Activated CD8-positive, alpha-beta memory T cell treated with anti-CD3 and anti-CD28 coated beads for 1 hour (primary cell): ENCODE results near the gene MBD5.

Experiments
- DNase-seq, 2 donors: peaks; one replicate each; pipeline ENCODE4 v3.0.0-alpha.2; 2020; ENCODE audit warnings: low read depth in 1 of 2; ENCODE audit errors: extremely low read depth in 1 of 2

Gene MBD5

DNA sequence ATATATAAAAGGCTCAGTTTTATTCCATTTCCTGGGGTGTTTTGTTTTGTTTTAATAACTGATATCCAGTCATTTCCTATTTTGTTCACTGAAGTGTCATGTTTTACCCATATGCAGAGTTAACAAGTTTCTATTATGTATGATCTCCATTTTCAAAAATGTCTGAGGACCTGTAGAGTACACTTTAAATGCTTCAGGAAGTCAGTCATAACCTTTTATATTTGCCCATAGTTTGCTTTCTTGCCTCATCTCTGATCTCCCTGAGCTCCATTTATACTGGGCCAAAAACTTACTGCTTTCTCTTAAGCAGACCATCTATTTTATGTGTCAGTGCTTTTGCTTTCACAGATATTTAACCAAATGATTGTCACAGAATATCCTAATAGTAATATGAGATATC, 278.7 kb downstream of the MBD5 start:
- DNase-seq, result no peak

DNA sequence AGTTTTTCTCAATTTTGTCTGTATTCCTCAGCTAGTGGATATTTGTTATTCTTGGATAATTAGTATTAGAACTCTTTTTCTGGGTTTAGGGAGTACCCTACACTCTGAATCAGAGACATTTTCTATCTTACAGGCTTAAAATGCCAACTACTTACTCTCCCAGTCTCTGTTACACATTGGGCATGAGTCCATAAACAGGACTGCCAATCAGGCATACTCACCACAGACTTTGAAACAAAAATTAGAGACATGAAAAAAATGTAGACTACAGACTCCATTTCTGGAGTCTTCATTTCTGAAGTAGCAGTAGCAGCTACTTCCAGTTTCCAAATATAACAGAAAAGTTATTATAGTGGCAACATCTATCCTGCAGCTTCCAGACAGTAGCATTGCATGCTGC, 279.7 kb downstream of the MBD5 start:
- no peak for DNase-seq

DNA sequence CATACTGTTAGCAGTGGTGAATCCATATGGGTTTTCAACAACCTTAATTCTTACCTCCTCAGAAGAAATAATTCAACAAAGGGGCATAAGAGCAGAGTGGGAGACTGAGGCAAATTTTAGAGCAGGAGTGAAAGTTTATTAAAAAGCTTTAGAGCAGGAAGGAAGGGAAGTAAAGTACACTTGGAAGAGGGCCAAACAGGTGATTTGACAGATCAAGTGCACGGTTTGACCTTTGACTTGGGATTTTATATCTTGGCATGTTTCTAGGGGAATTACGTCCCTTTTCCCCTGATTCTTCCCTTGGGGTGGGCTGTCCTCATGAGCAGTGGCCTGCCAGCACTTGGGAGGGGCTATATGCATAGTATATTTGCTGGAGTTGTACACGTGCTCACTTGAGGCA, 280.5 kb downstream of the MBD5 start:
- no peak for DNase-seq

DNA sequence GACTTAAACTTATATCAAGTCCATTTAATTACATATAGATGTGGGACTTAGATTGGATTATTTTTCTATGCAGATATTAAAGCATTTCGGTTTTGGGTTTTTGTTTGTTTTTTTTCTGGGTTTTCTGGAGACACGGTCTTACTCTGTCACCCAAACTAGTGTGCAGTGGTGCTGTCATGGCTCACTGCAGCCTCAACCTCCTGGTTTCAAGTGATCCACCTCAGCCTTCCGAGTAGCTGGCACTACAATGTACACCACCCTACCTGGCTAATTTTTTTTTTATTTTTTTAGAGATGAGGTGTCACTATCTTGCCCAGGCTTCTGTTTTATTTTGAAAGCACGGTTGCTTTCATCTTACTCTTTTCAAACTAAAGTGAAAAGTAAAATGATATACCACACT, 281.6 kb downstream of the MBD5 start:
- DNase-seq, result no peak

DNA sequence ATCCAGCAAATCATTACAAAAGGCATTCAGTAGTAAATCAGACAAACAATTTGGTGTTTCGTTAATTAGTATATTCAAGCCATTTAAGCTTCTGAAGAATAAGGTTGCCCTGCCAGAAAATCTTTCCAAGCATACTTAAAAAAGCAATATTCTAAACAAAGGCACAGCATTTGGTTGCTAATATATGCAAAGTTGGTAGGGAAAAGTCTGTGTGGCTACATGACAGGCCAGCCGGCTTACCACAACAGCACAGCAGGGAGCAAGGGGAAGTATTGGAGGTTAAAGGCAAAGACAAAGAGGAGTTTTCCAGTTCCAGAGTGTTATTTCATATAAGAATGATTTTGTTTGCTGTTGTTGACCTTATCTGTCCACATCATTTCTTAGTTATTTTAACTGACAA, 282.3 kb downstream of the MBD5 start:
- DNase-seq, result no peak

DNA sequence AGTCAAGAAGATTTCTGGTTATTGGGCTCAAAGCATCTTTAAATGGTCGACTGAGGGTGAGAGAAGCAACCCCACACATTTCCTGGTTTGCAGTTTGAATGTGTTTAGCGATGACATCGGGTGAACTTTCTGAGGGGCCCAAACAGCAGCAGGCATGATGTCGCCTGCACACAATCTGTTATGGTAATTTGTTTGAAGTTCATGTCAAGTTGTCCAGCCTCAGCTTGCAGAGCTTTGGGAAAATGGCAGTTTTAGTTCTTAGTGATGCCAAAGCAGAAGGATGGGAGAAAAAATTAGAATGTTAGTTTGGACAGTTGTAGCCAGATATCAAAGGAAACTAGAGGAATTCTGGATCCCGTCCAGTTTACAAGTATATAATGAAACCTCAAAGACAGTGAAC, 284.6 kb downstream of the MBD5 start:
- DNase-seq, result no peak

DNA sequence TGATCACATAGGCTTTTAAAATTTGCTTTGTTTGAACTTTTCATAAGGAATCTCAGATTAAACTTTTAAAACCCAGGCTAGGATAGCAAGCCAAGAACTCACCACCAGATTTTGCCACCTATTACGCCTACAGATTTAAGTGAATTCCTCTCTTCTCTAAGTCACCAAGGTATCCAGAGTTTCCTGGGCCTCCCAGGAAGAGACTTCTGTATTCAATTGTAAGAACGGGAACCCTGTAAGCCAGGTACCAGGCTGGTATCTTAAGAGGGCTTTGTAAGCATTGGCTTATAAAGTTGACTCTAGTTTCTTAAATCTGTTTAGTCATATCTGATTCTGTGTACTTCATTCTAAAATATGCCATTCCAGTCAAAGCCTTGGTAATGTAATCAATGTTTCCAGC, 285.1 kb downstream of the MBD5 start:
- DNase-seq, result no peak

- no peak for DNase-seq
Observed at GRCh38 chr2:148317598-148317997, 296.7 kb downstream of the MBD5 start.

DNA sequence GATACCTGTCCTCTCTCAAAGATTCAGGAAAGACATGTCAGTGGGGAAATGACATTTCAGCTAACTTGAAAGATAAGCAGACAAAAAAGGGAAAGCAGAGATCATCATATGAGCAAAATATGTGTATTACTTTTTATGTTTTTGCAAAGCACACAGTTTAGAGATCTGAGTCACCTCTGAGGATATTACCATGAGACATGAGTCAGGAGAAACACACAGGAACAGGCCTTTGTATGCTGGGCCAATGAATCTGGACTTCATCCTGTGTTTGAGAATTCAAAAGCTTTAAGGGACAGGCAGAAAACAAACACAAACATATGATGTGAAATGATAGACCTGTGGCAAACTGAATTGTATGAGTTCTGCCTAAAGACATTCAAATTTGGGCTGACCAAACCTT, 317.6 kb downstream of the MBD5 start:
- DNase-seq, result no peak

DNA sequence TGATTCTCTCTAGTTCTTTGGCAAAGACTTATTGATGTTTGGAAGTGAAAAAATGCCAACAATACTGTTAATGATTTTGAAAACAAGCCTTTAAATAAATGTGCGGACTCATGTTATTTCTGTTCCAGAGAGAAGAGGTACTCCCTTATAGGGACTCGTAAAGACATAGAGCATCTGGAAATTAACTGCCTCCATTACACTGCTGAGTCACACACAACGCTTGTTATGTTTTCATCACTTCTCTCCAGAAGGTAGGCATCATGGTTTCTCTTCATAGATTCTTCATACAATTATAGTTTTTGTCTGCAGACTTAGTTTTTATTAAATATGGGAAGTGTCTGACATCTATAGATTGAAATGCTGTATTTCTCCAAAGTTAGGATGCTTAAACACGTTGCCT, 321.2 kb downstream of the MBD5 start:
- no peak for DNase-seq

GRCh38 chr2:148350199-148350598, 329.3 kb downstream of the MBD5 start:
- no peak for DNase-seq

GRCh38 chr2:148351437-148352143, 330.7 kb downstream of the MBD5 start:
- DNase-seq, result no peak

- no peak for DNase-seq
Observed at GRCh38 chr2:148358375-148358774, 337.5 kb downstream of the MBD5 start.

DNA sequence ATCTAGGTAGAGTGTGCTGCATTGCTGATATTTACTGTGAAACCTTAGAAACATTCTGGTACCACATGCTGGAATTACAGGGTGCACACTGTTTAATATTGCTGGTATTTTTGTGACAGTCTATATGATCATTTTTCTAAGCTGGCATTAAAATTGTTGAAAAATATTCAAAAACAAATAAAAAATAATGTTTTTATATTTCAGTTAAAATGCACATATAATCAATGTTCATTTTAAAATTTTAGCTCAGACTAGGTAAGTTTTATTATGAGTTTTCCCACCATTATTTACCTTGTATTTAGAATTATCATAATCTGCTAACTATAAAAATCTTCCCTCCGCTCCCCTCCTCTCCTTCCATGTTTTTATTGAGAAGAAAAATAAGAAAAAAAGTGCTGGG, 339.8 kb downstream of the MBD5 start:
- DNase-seq, result no peak

DNA sequence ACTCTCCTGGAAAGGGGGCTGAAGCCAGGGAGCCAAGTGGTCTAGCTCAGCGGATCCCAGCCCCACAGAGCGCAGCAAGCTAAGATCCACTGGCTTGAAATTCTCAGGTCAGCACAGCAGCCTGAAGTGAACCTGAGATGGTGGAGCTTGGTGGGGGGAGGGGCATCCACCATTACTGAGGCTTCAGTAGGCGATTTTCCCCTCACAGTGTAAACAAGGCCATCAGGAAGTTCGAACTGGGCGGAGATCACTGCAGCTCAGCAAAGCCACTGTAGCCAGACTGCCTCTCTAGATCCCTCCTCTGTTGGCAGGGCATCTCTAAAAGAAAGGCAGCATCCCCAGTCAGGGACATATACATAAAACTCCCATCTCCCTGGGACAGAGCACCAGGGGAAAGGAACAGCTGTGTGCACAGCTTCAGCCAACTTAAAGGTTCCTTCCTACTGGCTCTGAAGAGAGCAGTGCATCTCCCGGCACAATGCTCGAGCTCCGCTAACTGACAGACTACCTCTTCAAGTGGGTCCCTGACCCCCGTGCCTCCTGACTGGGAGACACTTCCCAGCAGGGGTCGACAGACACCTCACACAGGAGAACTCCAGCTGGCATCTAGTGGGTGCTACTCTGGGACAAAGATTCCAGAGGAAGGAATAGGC, 341.4 kb downstream of the MBD5 start:
- no peak for DNase-seq

- DNase-seq, result no peak
Observed at GRCh38 chr2:148375214-148375613, 354.3 kb downstream of the MBD5 start.

GRCh38 chr2:148391324-148391723, 370.4 kb downstream of the MBD5 start:
- DNase-seq, result no peak

DNA sequence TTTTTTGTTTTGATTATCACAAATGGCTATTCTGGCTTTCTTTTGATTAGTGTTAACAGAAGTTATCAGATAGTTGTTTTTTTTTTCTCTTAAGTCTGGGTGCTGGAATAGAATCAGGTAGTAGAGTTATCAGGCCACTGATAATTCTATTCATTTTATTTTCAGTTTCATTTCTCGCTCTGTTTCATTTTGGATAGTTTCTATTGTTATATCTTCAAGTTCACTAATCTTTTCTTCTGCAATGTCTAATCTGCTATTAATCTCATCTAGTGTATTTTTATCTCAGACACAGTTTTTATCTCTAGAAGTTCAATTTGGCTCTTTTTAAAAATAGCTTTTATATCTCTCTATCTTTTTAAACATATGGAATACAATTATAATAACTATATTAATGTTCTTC, 381.9 kb downstream of the MBD5 start:
- DNase-seq, result no peak

DNA sequence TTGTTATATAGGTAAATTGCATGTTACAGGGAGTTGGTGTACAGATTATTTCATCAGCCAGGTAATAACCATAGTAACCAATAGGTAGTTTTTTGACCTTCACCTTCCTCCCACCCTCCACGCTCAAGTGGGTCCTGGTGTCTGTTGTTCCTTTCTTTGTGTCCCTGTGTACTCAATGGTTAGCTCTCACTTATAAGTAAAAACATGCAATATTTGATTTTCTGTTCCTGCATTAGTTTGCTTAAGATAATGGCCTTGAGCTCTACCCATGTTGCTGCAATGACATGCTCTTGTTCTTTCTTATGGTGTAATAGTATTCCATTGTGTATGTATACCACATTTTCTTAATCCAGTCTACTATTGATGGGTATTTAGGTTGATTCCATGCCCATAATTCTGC, 390.0 kb downstream of the MBD5 start:
- DNase-seq, result no peak

GRCh38 chr2:148416248-148416647, 395.4 kb downstream of the MBD5 start:
- DNase-seq, result no peak

DNA sequence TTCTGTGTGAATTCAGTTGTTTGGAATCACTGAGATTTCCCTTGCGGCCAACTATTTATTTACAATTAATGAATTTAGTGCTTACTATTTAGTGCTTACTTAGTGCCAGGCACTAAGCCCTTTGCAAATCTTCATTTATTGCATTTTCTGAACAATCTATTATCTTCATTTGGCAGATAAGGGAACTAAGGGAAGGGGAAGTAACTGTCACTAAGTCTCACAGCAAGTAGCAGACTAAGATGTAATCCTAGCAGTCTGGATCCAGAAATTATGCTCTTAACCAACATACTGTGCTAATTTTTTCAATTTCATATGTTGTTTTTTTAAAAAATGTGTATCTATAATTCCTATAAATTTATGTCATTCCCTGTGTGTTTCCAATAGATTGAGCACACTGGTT, 409.2 kb downstream of the MBD5 start:
- DNase-seq, result no peak

DNA sequence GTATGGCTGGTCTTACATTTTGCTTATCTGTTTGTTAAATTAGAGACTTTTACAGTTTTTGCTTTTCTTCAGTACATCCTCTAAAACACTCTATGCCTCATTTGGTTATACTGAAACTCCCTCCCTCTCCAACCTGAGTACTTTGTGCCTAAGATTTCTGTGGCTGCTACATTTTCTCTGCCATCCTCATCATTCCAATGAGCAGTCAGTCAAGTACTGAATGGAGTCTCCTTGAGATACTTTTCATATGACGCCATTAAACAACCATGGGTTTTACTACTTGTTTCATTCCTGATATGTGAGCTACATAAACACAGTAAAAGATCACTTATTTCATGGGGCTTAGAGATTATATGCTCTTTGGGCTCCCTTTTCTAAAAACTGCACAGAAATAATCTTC, 427.0 kb downstream of the MBD5 start:
- DNase-seq, result no peak

DNA sequence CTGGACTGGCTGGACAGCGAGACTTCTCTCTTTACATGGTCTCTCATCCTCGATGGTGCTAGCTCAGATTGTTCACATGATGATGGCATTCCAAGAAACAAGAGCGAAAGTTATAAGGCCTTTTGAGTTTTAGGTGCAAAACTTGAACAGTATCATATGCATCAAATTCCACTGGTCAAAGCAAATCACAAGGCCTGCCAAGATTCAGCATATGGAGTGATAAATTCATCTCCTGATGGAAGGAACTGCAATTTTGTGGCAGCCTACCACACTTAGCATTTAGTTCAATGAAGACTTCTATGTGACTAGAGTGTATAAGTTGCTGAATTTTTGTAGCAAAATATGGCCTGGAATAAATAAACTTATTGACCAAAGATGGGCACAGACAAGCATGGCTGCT, 429.6 kb downstream of the MBD5 start:
- no peak for DNase-seq
